ENCODE measurements around the gene FLAD1. TPM values are rescaled to one million over a fixed set of nuclear protein-coding genes. Genes with fewer than 3 reads are reported as not detected.

FLAD1 gene
- total RNA-seq, 1 experiment from 2014 or later: 82.4 TPM

GRCh38 chr1:154999571-155000410 is 16.6 kb downstream of the FLAD1 start:
- ChIA-PET POLR2A (ENCODE audit: low non-redundant PET) (interaction anchor here (0.8 kb wide), 2 partner anchors 17 to 51 kb away, joined by 4 to 5 read pairs; no protein-coding TSS in a partner anchor), CTCF (interaction anchor here (0.6 to 1.5 kb wide), 9 partner anchors 12 to 646 kb away, joined by 3 to 17 read pairs (median 4); partner anchors contain the start of genes ADAM15, PBXIP1 and SHC1)
- no peaks in the 10 kb centered on the region for H3K36me3 ChIP-seq (ENCODE audit: insufficient read depth, low read length, poor library complexity, severe bottlenecking)
- H3K27ac ChIP-seq (ENCODE audit: low read depth, low read length, poor library complexity, severe bottlenecking): peak overlapping the region; percentile 79
- no TSS peak for BruUV-seq (replicated peaks)
- intact Hi-C loops (cut with micrococcal nuclease; ENCODE audit: unreplicated experiment): loop anchor here (5.0 kb wide), 3 partner anchors 37 to 442 kb away; partner anchors contain the start of genes PYGO2 and UBE2Q1
- H3K4me3 ChIP-seq (ENCODE audit: low read depth, low read length, poor library complexity, severe bottlenecking): peak overlapping the region; percentile 85
- no peaks in the 10 kb centered on the region for H3K27me3 ChIP-seq (replicated peaks; ENCODE audit: insufficient read depth, low read depth, low read length, poor library complexity)
- H3K4me1 ChIP-seq (ENCODE audit: insufficient read depth, low read length, poor library complexity, severe bottlenecking): peaks cover 12% of the 10 kb centered on the region
- DNase-seq (ENCODE audit: low spot score): peak; percentile 69
- no peaks in the 10 kb centered on the region for H3K9me3 ChIP-seq (ENCODE audit: low read depth, low read length, poor library complexity, severe bottlenecking)
- TF ChIP-seq, protein P1, sequence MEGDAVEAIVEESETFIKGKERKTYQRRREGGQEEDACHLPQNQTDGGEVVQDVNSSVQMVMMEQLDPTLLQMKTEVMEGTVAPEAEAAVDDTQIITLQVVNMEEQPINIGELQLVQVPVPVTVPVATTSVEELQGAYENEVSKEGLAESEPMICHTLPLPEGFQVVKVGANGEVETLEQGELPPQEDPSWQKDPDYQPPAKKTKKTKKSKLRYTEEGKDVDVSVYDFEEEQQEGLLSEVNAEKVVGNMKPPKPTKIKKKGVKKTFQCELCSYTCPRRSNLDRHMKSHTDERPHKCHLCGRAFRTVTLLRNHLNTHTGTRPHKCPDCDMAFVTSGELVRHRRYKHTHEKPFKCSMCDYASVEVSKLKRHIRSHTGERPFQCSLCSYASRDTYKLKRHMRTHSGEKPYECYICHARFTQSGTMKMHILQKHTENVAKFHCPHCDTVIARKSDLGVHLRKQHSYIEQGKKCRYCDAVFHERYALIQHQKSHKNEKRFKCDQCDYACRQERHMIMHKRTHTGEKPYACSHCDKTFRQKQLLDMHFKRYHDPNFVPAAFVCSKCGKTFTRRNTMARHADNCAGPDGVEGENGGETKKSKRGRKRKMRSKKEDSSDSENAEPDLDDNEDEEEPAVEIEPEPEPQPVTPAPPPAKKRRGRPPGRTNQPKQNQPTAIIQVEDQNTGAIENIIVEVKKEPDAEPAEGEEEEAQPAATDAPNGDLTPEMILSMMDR (conservative IDR thresholded peaks at IDR 0.05; ENCODE audit: low read depth, low read length): no peak
- TF ChIP-seq EZH2 (IDR thresholded peaks at IDR 0.05; ENCODE audit: borderline replicate concordance, low read depth, low read length, poor library complexity, severe bottlenecking): no peak

DNA sequence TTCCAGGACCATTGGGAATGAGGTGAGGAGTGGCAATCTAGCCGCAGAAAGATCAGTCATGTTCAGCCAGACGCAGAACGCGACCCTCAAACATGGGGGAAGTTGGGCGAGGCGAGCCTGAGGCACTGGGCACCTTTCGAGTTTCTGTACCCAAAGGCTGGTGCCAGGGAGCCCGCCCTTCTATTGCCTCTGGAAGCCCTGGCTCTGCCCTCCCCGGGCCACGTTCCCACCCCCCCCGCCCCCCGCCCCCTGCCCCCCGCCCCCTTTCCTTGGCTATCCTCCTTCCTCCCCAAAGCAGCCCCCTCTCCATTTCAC is 17.2 kb downstream of the FLAD1 start:
- Histone ChIP-seq H3K4me3 (ENCODE audit: low read depth, low read length, poor library complexity, severe bottlenecking) (peak overlapping the region; percentile 85), H3K27ac (ENCODE audit: low read depth, low read length, poor library complexity, severe bottlenecking) (peak overlapping the region; percentile 94), H3K36me3 (ENCODE audit: insufficient read depth, low read length, poor library complexity, severe bottlenecking) (no peaks in the 10 kb centered on the region), H3K27me3 (replicated peaks; ENCODE audit: insufficient read depth, low read depth, low read length, poor library complexity) (no peaks in the 10 kb centered on the region), H3K9me3 (ENCODE audit: low read depth, low read length, poor library complexity, severe bottlenecking) (no peaks in the 10 kb centered on the region), H3K4me1 (ENCODE audit: insufficient read depth, low read length, poor library complexity, severe bottlenecking) (peaks cover 18% of the 10 kb centered on the region)
- CTCF ChIA-PET: interaction anchor here (0.6 to 1.1 kb wide), 2 partner anchors 44 to 50 kb away, joined by 3 to 10 read pairs; partner anchors contain the start of gene ADAM15
- DNase-seq (ENCODE audit: low spot score): no peak
- POLR2A ChIA-PET (ENCODE audit: low non-redundant PET): no interaction called here
- intact Hi-C loops (cut with micrococcal nuclease; ENCODE audit: unreplicated experiment): loop anchor here (5.0 kb wide), 2 partner anchors 82 to 443 kb away; partner anchors contain the start of gene UBE2Q1
- no TSS peak for BruUV-seq (replicated peaks)
- TF ChIP-seq EZH2 (IDR thresholded peaks at IDR 0.05; ENCODE audit: borderline replicate concordance, low read depth, low read length, poor library complexity, severe bottlenecking): no peak
- TF ChIP-seq, protein P1 (conservative IDR thresholded peaks at IDR 0.05; ENCODE audit: low read depth, low read length): no peak

- Histone ChIP-seq H3K4me1 (ENCODE audit: insufficient read depth, low read length, poor library complexity, severe bottlenecking) (peaks cover 20% of the 10 kb centered on the region), H3K27ac (ENCODE audit: low read depth, low read length, poor library complexity, severe bottlenecking) (peak overlapping the region; percentile 94), H3K36me3 (ENCODE audit: insufficient read depth, low read length, poor library complexity, severe bottlenecking) (no peaks in the 10 kb centered on the region), H3K4me3 (ENCODE audit: low read depth, low read length, poor library complexity, severe bottlenecking) (peak overlapping the region; percentile 85), H3K9me3 (ENCODE audit: low read depth, low read length, poor library complexity, severe bottlenecking) (no peaks in the 10 kb centered on the region), H3K27me3 (replicated peaks; ENCODE audit: insufficient read depth, low read depth, low read length, poor library complexity) (no peaks in the 10 kb centered on the region)
- DNase-seq (ENCODE audit: low spot score): peak; percentile 92
- intact Hi-C loops (cut with micrococcal nuclease; ENCODE audit: unreplicated experiment): loop anchor here (5.0 kb wide), 2 partner anchors 81 to 444 kb away; partner anchors contain the start of gene UBE2Q1
- TF ChIP-seq, protein P1 (conservative IDR thresholded peaks at IDR 0.05; ENCODE audit: low read depth, low read length): 0 out of 2 replicates have a peak, but pooled peaks have one; percentile 7
- TF ChIP-seq EZH2 (IDR thresholded peaks at IDR 0.05; ENCODE audit: borderline replicate concordance, low read depth, low read length, poor library complexity, severe bottlenecking): no peak
- ChIA-PET CTCF (interaction anchor here (0.7 to 1.4 kb wide), 3 partner anchors 16 to 441 kb away, joined by 3 to 7 read pairs (median 3); partner anchors contain the start of gene PBXIP1), POLR2A (ENCODE audit: low non-redundant PET) (no interaction called here)
- no TSS peak for BruUV-seq (replicated peaks)
These were observed 17.7 kb downstream of the FLAD1 start for GRCh38 chr1:155000726-155001424.
